Activated T-helper 17 cell treated with anti-CD3 and anti-CD28 coated beads, Interleukin-2, amount 50 U/mL, for 72 hours (primary cell): Measurements from ENCODE around the gene BICDL2. TPM values are rescaled to one million over a fixed set of nuclear protein-coding genes. Genes with fewer than 3 reads are reported as not detected.
"Not testable (repeated sequence)": the region's sequence is repeated elsewhere in the genome, so short reads cannot be mapped to it uniquely, and the experiment has no call there.

ENCODE experiments used
- ATAC-seq: fragments of 150-1000 bp; cut with Tn5 transposase; replicated peaks from 2 replicates; pipeline ENCODE4 v1.10.0; 2021; ENCODE audit warnings: mild to moderate bottlenecking, moderate library complexity
- H3K27ac Mint-ChIP-seq: one replicate; pipeline ENCODE4 v1.8.0; 2022; ENCODE audit warnings: mixed read lengths
- H3K27me3 Mint-ChIP-seq: one replicate; pipeline ENCODE4 v1.8.0; 2022; ENCODE audit warnings: mixed read lengths
- H3K36me3 Mint-ChIP-seq: one replicate; pipeline ENCODE4 v1.8.0; 2022; ENCODE audit warnings: low read depth, mild to moderate bottlenecking, mixed read lengths
- H3K4me1 Mint-ChIP-seq: one replicate; pipeline ENCODE4 v1.8.0; 2022; ENCODE audit warnings: mixed read lengths
- H3K4me3 Mint-ChIP-seq: one replicate; pipeline ENCODE4 v1.8.0; 2022; ENCODE audit warnings: mild to moderate bottlenecking, mixed read lengths
- H3K9me3 Mint-ChIP-seq: one replicate; pipeline ENCODE4 v1.8.0; 2022; ENCODE audit warnings: mixed read lengths
- total RNA-seq, 2 donors: library from RNA; stranded (reverse); gene quantifications; one replicate each; pipeline ENCODE4 v1.2.3, GENCODE V29; 2022

The BICDL2 gene
- total RNA-seq, 2 donors from 2014 or later: 1.1 to 12.1 TPM

DNA sequence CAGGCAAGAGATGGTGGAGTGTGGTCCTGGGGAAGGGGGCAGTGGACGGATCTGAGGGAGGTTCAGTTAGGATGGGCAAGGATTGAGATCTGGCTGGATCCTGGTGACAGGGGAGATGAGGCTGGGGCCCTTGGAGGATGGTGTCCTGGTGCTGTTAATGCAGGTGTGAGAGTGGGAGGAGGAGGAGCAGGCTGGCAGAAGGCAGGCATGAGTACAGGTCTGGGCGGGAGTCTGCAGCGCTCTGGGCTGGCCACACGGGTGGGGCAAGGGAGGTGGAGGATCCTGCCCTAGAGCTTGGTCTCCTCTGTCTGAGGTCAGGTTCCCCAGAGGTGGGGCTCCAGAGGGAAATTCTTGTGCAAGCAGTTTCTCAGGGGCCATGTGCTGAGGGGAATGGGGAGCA is 35.4 kb upstream of the BICDL2 start:
- peak overlapping the region; percentile 100 for H3K4me3 Mint-ChIP-seq
- not testable (repeated sequence) for H3K9me3 Mint-ChIP-seq, ATAC-seq, H3K27me3 Mint-ChIP-seq
- H3K36me3 Mint-ChIP-seq: peaks cover 84% of the 10 kb centered on the region
- H3K27ac Mint-ChIP-seq: peak overlapping the region; percentile 64
- H3K4me1 Mint-ChIP-seq: peaks cover 43% of the 10 kb centered on the region

GRCh38 chr16:3071655-3072054 is 34.9 kb upstream of the BICDL2 start:
- no peak for ATAC-seq
- peaks cover 43% of the 10 kb centered on the region for H3K4me1 Mint-ChIP-seq
- peak overlapping the region; percentile 100 for H3K4me3 Mint-ChIP-seq
- no peaks in the 10 kb centered on the region for H3K9me3 Mint-ChIP-seq
- peak overlapping the region; percentile 64 for H3K27ac Mint-ChIP-seq
- peaks cover 84% of the 10 kb centered on the region for H3K36me3 Mint-ChIP-seq
- H3K27me3 Mint-ChIP-seq: no peaks in the 10 kb centered on the region

- ATAC-seq: peak; percentile 8
- Mint-ChIP-seq H3K27me3 (no peaks in the 10 kb centered on the region), H3K27ac (peak overlapping the region; percentile 84), H3K4me3 (peak overlapping the region; percentile 100), H3K9me3 (no peaks in the 10 kb centered on the region), H3K36me3 (peaks cover 84% of the 10 kb centered on the region), H3K4me1 (peaks cover 43% of the 10 kb centered on the region)
These were observed 33.9 kb upstream of the BICDL2 start for GRCh38 chr16:3070608-3071111.

DNA sequence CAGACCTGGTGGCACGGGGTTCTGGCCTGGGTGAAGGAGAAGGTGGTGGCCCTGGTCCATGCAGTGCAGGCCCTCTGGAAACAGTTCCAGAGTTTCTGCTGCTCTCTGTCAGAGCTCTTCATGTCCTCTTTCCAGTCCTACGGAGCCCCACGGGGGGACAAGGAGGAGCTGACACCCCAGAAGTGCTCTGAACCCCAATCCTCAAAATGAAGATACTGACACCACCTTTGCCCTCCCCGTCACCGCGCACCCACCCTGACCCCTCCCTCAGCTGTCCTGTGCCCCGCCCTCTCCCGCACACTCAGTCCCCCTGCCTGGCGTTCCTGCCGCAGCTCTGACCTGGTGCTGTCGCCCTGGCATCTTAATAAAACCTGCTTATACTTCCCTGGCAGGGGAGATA is 32.4 kb upstream of the BICDL2 start:
- Mint-ChIP-seq H3K36me3 (peaks cover 83% of the 10 kb centered on the region), H3K4me3 (peak overlapping the region; percentile 100), H3K4me1 (peaks cover 38% of the 10 kb centered on the region), H3K27ac (peak overlapping the region; percentile 84)
- not testable (repeated sequence) for H3K9me3 Mint-ChIP-seq, ATAC-seq, H3K27me3 Mint-ChIP-seq

DNA sequence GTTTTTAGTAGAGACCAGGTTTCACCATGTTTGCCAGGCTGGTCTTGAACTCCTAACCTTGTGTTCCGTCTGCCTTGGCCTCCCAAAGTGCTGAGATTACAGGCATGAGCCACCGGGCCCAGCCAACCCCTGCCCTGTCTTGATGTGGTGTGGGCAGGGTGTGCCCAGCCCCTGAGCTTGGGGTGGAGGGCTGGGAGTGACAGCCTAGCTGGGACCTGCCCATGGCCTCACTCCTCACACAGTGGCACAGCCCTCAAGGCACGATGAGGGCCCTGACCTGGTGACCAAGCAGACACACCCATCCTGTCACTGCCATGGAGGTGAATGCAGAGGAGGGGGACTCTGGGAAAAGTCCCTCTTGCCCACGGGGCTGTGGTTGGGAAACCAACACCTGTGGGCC is 31.7 kb upstream of the BICDL2 start:
- Mint-ChIP-seq H3K4me3 (peak overlapping the region; percentile 100), H3K27ac (peak overlapping the region; percentile 99), H3K36me3 (peaks cover 77% of the 10 kb centered on the region), H3K9me3 (no peaks in the 10 kb centered on the region), H3K4me1 (peaks cover 36% of the 10 kb centered on the region), H3K27me3 (no peaks in the 10 kb centered on the region)
- no peak for ATAC-seq

DNA sequence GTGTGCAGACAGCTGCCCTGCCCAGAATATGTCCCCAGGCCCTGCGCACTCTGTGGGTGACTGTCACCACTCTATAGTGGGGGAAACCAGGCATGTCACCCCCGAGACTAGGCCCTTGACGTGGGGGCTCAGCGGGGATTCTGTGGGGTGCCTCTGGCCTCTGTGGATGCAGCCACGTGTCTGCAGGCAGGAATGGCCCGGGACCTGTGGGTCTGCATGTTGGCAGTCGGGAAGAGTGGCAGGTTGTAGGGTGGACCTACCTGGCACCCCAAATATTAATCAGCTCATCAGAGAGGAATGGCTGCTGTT is 29.6 kb upstream of the BICDL2 start:
- peaks cover 65% of the 10 kb centered on the region for H3K36me3 Mint-ChIP-seq
- H3K9me3 Mint-ChIP-seq: no peaks in the 10 kb centered on the region
- H3K4me1 Mint-ChIP-seq: peaks cover 27% of the 10 kb centered on the region
- peak overlapping the region; percentile 99 for H3K27ac Mint-ChIP-seq
- H3K27me3 Mint-ChIP-seq: no peaks in the 10 kb centered on the region
- ATAC-seq: no peak
- H3K4me3 Mint-ChIP-seq: peak overlapping the region; percentile 100

DNA sequence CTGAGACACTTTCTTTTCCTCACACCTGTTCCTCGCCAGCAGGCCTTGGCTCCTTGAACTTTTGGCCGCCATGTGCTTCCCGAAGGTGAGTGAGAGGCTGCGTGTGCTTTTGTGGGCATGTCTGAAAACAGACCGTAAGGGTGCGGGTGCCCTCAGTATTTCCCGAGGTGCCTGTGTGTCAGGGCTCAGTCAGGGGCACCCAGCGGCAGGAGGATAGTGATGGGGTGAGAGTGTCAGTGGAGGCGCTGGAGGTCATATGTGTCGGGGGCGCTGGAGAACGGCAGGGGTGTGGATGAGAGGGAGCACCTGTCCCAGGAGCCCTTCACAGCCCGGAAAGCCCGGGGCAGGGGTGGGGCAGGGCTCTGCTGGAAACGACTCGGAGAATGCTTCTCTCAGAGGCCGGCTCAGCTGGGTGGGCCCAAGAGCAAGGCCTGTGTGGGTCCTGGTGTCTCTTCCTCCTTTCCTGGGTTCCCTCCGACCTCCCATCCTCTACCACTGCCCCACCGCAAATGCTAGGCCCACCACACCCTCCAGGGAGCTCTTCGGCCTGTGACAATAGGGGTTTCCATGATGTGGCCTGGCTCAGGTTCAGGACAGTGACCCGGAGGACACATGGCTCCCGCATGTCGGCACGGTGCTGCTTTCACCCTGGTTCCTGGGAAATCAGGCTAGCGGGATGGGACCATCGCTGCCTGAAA is 29.1 kb upstream of the BICDL2 start:
- Mint-ChIP-seq H3K27ac (peak overlapping the region; percentile 99), H3K4me1 (peaks cover 25% of the 10 kb centered on the region), H3K36me3 (peaks cover 61% of the 10 kb centered on the region), H3K27me3 (no peaks in the 10 kb centered on the region), H3K9me3 (no peaks in the 10 kb centered on the region), H3K4me3 (peak overlapping the region; percentile 100)
- ATAC-seq: no peak

GRCh38 chr16:3065069-3065741 is 28.5 kb upstream of the BICDL2 start, which contains the start of gene IL32:
Gene IL32, plus strand, starts transcription at chr16:3065640. Its CDS starts 172 bp downstream, at chr16:3065812.
- ATAC-seq: peak; percentile 64
- H3K27me3 Mint-ChIP-seq: no peaks in the 10 kb centered on the region
- no peaks in the 10 kb centered on the region for H3K9me3 Mint-ChIP-seq
- H3K4me1 Mint-ChIP-seq: peaks cover 31% of the 10 kb centered on the region
- peak within 1 kb of the TSS; percentile 100 for H3K4me3 Mint-ChIP-seq
- H3K36me3 Mint-ChIP-seq: peaks cover 58% of the 10 kb centered on the region
- H3K27ac Mint-ChIP-seq: peak within 1 kb of the TSS; percentile 99

DNA sequence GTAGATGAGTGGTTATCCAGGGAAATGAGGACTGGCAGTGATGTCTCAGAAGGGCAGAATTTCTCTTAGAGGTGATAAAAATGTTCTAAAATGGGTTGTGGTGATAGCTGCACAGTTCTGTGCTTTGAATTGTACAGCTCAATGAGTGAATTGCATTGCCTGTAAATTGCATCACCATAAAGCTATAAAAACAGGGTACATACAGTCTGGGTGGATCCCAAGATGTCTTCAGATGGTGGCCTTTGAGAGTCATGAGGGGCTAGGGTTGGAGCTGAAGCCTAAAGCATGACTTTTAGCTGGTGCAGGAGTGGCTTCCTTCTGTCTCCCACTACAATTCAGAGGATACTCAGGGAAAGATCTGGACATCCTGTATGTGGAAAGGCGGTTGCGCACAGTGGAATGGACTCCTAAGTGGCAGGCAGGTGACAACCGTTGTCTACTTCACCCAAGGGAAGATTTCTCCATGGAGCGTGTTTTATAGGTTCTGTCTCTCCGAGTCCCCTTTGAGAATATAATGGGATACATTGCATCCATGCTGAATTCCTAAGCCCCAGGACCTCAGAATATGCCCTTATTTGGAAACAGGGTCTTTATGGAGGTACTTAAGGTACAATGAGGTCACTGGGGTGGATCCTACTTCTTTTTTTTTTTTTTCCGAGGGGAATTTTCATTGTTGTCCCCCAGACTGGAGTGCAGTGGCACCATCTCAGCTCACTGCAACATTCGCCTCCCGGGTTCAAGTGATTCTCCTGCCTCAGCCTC is 27.1 kb upstream of the BICDL2 start:
- Mint-ChIP-seq H3K4me1 (peaks cover 26% of the 10 kb centered on the region), H3K27ac (peak overlapping the region; percentile 99), H3K36me3 (peaks cover 52% of the 10 kb centered on the region), H3K9me3 (no peaks in the 10 kb centered on the region), H3K4me3 (peak overlapping the region; percentile 100), H3K27me3 (no peaks in the 10 kb centered on the region)
- no peak for ATAC-seq

DNA sequence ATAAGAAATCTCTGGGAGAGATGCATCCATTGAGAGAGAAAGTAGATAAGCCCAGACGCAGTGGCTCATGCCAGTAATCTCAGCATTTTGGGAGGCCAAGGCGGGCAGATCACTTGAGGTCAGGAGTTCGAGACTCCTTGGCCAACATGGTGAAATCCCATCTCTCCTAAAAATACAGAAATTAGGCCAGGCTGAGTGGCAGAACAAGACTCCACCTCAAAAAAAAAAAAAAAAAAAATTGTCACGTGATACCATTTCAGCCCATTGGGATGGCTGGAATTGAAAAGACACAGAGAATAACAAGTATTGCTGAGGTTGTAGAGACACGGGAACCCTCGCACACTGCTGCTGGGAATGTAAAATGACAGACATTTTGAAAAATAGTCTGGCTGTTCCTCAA is 25.8 kb upstream of the BICDL2 start:
- Mint-ChIP-seq H3K4me3 (peak overlapping the region; percentile 100), H3K27ac (peak overlapping the region; percentile 99), H3K4me1 (peaks cover 27% of the 10 kb centered on the region), H3K27me3 (no peaks in the 10 kb centered on the region), H3K9me3 (no peaks in the 10 kb centered on the region), H3K36me3 (peaks cover 48% of the 10 kb centered on the region)
- no peak for ATAC-seq

- no peaks in the 10 kb centered on the region for H3K27me3 Mint-ChIP-seq
- no peak for ATAC-seq
- no peaks in the 10 kb centered on the region for H3K9me3 Mint-ChIP-seq
- H3K4me3 Mint-ChIP-seq: peak overlapping the region; percentile 88
- peaks cover 45% of the 10 kb centered on the region for H3K36me3 Mint-ChIP-seq
- H3K27ac Mint-ChIP-seq: peak overlapping the region; percentile 92
- peaks cover 34% of the 10 kb centered on the region for H3K4me1 Mint-ChIP-seq
These were observed 23.8 kb upstream of the BICDL2 start for GRCh38 chr16:3060339-3061127.

GRCh38 chr16:3059723-3060242 is 23.0 kb upstream of the BICDL2 start:
- Mint-ChIP-seq H3K36me3 (peaks cover 46% of the 10 kb centered on the region), H3K27me3 (no peaks in the 10 kb centered on the region), H3K4me1 (peaks cover 41% of the 10 kb centered on the region), H3K27ac (peak overlapping the region; percentile 92), H3K4me3 (peak overlapping the region; percentile 88), H3K9me3 (no peaks in the 10 kb centered on the region)
- ATAC-seq: no peak

GRCh38 chr16:3059041-3059722 is 22.4 kb upstream of the BICDL2 start:
- Mint-ChIP-seq H3K36me3 (peaks cover 46% of the 10 kb centered on the region), H3K9me3 (no peaks in the 10 kb centered on the region), H3K4me1 (peaks cover 40% of the 10 kb centered on the region), H3K4me3 (peak overlapping the region; percentile 88), H3K27me3 (no peaks in the 10 kb centered on the region), H3K27ac (peak overlapping the region; percentile 92)
- ATAC-seq: peak; percentile 90
